ENCODE measurements around the gene CYB561D1.

Gene CYB561D1

DNA sequence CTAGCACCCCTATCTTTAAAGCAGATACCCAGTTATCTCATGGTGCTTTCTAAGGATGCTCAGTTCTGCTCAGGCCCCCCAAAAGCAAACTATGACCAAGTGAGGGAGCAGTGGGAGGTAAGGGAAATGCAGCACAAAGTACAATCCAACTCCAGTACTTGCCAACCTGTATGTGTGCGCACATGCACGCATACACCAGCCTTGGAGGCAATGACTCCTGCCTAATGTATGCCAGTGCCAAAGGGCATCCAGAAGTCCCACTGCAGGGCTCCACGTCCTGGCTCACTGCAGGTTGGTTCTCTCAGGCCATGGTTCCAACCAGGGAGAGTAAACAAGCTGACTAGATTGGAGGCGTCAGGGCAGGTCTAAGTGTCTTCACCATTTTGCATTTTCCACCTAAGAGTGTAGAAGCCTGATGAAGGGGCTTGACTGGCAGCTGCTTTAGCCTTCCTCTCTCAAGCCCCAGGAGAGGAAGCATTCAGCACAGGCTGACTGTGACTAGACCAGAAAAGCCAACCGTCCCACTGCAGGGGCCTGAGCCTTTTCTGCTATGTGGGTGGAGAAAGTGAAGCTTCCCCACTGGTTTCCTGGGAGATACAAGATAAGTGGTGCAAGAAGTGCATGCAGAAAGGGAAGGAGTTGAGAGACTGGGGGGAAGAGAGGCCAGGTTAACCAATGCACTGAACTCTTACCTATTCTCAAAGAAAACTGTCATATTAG is 7.9 kb downstream of the CYB561D1 start:
- no peak for DNase-seq

DNA sequence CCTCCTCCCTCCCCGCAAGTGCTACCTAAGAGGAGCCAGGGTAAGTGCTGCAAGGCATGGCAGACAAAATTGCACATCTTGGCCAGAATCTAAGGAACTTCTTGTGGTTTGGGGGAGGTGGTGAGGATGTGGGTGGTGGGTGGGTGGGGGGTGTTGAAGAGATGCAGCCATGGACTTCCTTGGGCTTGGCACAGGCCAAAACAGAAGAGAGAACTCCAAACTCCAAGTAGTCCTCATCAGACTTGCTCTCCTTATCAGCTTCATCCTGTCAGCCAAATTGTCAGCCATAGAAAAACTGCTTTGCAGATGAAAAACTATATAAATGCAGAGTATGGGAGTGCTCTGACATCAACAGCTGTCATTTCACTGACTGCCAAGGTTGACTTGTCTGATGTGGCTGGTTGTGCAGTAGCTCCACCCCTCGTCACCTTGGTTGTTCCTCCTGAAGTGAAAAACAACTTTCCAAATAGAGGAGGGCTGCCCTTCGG is 8.5 kb downstream of the CYB561D1 start:
- peak; percentile 73 to 80 for DNase-seq

- peak in 1 of 2 donors; percentile 36 for DNase-seq
These were observed 10.0 kb downstream of the CYB561D1 start for GRCh38 chr1:109503935-109504334.

DNA sequence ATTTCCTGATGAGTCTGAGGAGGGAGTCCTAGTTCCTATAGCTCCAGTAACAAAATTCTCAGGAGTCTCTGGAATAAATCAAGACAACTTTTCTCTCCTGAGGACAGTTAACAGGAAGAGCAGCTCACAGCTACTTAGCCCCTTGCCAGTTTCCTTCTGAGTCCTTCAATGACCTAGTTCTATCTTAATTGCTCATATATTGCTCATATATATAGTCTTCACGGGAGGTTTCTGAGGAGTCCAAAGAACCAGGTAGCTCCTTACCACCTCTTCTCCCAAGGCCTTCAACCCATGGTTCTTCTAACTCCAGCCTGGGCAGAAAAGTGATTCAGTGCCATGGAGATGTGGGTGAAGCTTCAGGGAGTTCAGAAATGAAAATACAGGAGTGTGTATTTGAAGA is 11.1 kb downstream of the CYB561D1 start:
- DNase-seq: no peak

- no peak for DNase-seq
These were observed 14.3 kb downstream of the CYB561D1 start for GRCh38 chr1:109508001-109508872.

DNA sequence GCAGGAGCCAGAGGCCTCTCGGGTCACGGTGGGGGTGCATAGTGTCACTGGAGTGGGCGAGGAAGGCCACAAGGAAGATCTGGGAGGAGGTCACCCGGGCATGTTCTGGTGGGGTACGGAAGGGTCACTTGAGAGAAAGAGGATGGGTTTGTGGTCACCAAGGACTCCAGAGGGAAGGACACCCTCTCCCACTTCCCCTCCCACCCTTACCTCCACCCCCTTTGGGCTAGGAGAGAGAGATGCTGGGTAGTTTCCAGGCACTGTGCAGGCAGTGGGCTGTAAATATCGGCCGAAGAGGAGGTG is 14.9 kb downstream of the CYB561D1 start:
- DNase-seq: no peak

- peak; percentile 47 to 61 for DNase-seq
These were observed 15.6 kb downstream of the CYB561D1 start, which contains the start of gene AMIGO1 for GRCh38 chr1:109509176-109510134. Gene AMIGO1 (minus strand): TSS chr1:109509727. CDS start chr1:109508912, 815 bp downstream.

GRCh38 chr1:109513110-109513710 is 19.3 kb downstream of the CYB561D1 start:
- DNase-seq: no peak

DNA sequence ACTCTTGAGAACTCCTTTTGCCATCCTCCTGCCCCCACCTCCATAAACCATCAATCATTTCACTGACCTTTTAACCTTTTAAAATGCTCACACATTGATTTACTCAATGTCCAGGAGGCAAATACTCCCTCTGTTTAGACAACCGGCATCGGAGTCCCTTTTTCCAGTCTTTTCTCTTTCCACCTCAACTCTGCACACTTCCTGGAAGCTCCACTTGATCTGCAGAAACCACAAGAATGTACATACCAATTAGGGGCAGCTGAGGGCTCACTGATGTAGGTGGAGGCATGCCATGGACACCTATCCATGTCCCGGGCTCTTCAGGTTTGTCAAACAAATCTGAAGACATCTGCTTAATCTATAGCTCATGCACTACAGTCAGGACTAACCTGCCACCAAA is 21.0 kb downstream of the CYB561D1 start:
- DNase-seq: no peak

DNA sequence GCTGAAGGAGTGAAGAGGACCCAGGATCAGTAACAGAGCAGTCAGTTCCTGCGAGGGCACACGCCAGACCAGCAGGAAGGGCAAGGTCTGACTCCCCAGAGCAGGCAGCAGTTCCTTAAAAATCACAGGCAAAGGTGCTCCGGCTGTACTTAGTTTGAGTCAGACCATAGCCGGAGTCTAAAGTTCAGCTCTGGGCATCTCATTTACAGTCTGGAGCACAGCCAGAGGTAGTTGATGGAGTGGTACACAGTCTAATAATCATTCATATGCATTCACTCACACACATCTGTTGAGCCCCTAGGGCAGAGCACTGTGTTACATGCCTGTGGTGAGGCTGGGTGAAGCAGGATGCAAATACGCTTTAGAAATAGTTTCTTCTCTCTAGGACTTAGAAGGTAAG is 23.0 kb downstream of the CYB561D1 start:
- no peak for DNase-seq

DNA sequence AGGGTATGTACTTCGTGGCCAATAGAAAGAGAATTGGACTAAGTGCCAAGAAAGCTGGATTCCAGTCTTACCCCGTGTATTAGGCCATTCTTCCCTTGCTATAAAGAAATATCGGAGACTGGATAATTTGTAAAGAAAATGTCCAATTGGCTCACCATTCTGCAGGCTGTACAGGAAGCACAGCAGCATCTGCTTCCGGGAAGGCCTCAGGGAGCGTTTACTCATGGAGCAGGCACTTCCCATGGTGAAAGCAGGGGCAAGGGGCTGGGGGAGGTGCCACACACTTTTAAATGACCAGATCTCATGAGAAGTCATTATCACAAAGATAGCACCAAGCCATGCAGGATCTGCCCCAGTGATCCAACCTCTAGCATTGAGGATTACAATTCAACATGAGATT is 23.4 kb downstream of the CYB561D1 start:
- no peak for DNase-seq

GRCh38 chr1:109521002-109521951 is 27.4 kb downstream of the CYB561D1 start:
- DNase-seq: no peak

- no peak for DNase-seq
These were observed 28.1 kb downstream of the CYB561D1 start for GRCh38 chr1:109522026-109522425.

GRCh38 chr1:109523706-109524105 is 29.8 kb downstream of the CYB561D1 start:
- no peak for DNase-seq

DNA sequence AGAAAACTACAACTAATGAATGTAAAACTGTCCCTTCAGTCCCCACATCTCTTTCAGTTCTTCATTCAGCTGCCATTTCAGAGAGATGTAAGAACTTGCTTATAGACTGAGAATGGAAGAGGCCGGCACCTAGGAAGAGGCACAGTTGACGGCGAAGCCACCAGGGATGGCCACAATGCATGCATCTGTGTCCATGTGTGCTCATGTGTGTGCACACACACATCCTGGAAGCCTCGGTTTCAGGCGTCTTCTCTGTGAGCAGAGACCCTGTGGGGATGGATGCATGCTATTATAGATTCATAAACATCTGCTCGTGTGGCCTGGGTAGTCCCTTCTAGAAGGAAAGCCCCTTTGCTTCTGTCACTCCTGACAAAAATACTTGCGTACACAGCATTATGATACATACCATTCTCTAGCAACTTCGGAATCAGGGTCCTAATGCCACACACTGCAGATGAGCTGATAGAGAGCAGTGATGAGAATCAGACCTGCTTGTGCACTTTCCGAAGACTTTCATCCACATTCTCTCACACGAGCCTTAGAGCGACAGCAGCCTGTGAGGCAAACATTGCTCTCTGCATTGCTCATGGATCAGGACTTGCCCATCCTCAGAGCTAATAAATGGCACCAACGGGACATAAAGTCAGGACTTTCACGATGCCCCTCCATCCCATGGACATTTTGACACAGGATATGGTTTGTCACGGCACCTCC is 33.4 kb downstream of the CYB561D1 start:
- no peak for DNase-seq

GRCh38 chr1:109527846-109528695 is 34.2 kb downstream of the CYB561D1 start:
- DNase-seq: no peak

DNA sequence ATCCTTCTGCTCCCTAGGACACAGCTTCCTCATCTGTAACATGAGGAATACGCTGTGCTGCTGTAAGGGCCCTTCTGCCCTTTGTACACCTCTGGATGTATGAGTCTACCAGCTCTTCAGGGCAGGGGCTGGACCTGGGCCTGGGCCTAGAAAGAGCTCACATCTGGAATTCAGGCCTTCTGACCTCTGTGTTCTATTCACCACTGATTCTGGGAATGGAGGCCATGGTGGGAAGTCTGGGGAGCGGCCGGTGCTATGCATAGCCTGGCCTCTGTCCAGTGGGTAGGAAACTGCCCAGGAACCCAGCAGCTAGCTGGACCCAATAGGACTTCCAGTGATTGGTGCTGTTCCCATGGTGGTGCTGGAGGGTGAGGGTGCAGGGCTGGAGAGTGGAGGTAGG is 34.8 kb downstream of the CYB561D1 start:
- DNase-seq: no peak

- no peak for DNase-seq
These were observed 36.1 kb downstream of the CYB561D1 start for GRCh38 chr1:109529881-109530456.

DNA sequence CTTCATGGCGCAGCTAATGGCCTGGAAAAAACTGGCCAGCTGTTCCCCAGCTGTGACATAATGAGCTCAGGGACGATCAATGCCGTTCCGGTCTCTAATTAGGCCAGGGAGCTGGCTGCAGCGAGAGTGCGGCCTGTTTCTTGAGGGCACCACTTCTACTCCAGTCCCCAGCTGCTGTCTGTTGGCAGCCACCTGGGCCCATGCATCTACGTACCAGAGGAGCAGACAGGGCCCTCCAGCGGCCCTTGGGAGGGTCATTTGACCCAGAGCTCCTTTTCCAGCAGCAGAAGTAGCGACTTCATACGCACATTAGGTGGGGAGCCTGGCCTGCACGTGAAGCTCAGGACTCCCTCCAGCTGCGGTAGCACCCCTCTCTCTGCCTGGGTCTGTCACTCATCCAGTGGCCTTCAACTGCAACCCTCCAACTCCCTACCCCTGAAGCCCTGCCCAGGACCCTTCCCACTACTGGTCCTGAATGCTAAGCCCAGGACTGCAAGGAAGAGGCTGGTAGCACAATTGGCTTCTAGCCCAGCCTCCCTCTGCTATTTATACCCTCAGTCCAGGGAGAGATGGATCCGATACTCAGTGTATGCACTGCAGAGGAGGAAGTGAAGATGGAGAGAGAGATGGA is 36.7 kb downstream of the CYB561D1 start:
- no peak for DNase-seq
